AG10803 (cell line): Measurements from ENCODE around the gene SERPINE1.

ENCODE experiments used
- DNase-seq: peaks from one replicate; pipeline ENCODE4 v3.0.0; 2010; ENCODE audit warnings: low read depth
- H3K4me3 ChIP-seq: 2 replicates; pipeline ENCODE4 v1.5.1; 2011; ENCODE audit warnings: mild to moderate bottlenecking, low read length, control low read depth
- CTCF ChIP-seq: conservative IDR thresholded peaks from 2 replicates; pipeline ENCODE4 v1.5.1; 2011; ENCODE audit warnings: mild to moderate bottlenecking, low read length, control low read depth, inconsistent platforms

Gene SERPINE1

GRCh38 chr7:101186194-101186593 lies 59.3 kb downstream of the SERPINE1 start:
- no peak for TF ChIP-seq CTCF
- no peak for DNase-seq
- H3K4me3 ChIP-seq = no peak overlapping the region

GRCh38 chr7:101186844-101187428 lies 60.0 kb downstream of the SERPINE1 start:
- DNase-seq = no peak
- TF ChIP-seq CTCF = no peak
- H3K4me3 ChIP-seq = no peak overlapping the region
